IPS DF 6.9 (cell line): ENCODE results near the gene DPF1.
A peak's percentile ranks its signal among the peaks of the same experiment; 100 is the strongest.

ENCODE experiments used
- DNase-seq: peaks from one replicate; pipeline ENCODE4 v3.0.0-alpha.2; 2013; ENCODE audit warnings: low read depth, low spot score
- H3K27ac ChIP-seq: one replicate; pipeline ENCODE4 v1.5.1; 2013; ENCODE audit warnings: low read length, control low read depth
- H3K27me3 ChIP-seq: 2 replicates; pipeline ENCODE4 v1.6.1; 2013; ENCODE audit warnings: mild to moderate bottlenecking, low read length; ENCODE audit not compliant: control insufficient read depth, insufficient read depth
- H3K36me3 ChIP-seq: 2 replicates; pipeline ENCODE4 v1.6.1; 2013; ENCODE audit warnings: low read length; ENCODE audit not compliant: control insufficient read depth, insufficient read depth
- H3K4me1 ChIP-seq: 2 replicates; pipeline ENCODE4 v1.6.1; 2013; ENCODE audit warnings: low read length; ENCODE audit not compliant: control insufficient read depth, insufficient read depth
- H3K4me3 ChIP-seq: 2 replicates; pipeline ENCODE4 v1.5.1; 2013; ENCODE audit warnings: mild to moderate bottlenecking, low read length
- H3K9me3 ChIP-seq: 2 replicates; pipeline ENCODE4 v1.6.1; 2013; ENCODE audit warnings: low read length, inconsistent platforms; ENCODE audit not compliant: control insufficient read depth, insufficient read depth
- WGBS: extraction: QIAGEN DNeasy Blood & Tissue Kit; methylation state at CpG from one replicate; pipeline ENCODE4 v1.1.7; 2013; ENCODE audit warnings: mixed read lengths, missing lambda C conversion rate; ENCODE audit not compliant: insufficient read length, insufficient coverage; 5-methylcytosine and 5-hydroxymethylcytosine counted together

The DPF1 gene

GRCh38 chr19:38221421-38221820, 2.6 kb downstream of the DPF1 start:
- H3K4me1 ChIP-seq = peaks cover 4% of the 10 kb centered on the region
- no CpG with 5 or more reads among the region's 6 CpGs for WGBS
- no peak overlapping the region for H3K27ac ChIP-seq
- H3K27me3 ChIP-seq = no peaks in the 10 kb centered on the region
- no peaks in the 10 kb centered on the region for H3K9me3 ChIP-seq
- H3K36me3 ChIP-seq = no peaks in the 10 kb centered on the region
- no peak overlapping the region for H3K4me3 ChIP-seq
- no peak for DNase-seq

- H3K27me3 ChIP-seq = no peaks in the 10 kb centered on the region
- H3K4me1 ChIP-seq = peaks cover 1% of the 10 kb centered on the region; the same call in 1 of the 2 replicates
- H3K36me3 ChIP-seq = no peaks in the 10 kb centered on the region
- no peak overlapping the region for H3K27ac ChIP-seq
- WGBS = no CpG with 5 or more reads among the region's 10 CpGs
- H3K9me3 ChIP-seq = no peaks in the 10 kb centered on the region
- H3K4me3 ChIP-seq = no peak overlapping the region
- DNase-seq = no peak
These were observed 4.8 kb downstream of the DPF1 start for GRCh38 chr19:38219221-38219620.

DNA sequence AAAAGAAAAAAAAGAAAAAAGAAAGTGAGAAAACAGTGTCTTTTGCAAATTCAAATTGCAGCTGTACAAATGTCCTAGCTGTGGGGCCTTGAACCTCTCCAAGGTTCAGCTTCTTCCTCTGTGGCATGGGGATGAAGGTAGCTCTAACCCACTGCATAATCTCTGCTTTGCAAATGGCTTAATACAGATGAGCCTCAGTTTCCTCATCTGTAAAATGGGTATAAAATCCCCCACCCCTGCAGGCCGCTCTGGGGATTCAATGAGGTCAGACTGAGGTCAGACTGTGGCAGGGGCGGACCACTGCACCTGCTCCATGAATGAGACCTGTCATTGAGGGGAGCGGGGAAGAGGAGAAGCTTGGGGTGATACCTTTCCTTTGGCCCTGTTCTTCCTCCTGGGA, 5.8 kb downstream of the DPF1 start:
- DNase-seq = no peak
- Histone ChIP-seq H3K4me3 (no peak overlapping the region), H3K4me1 (peaks cover 1% of the 10 kb centered on the region; the same call in 1 of the 2 replicates), H3K27me3 (no peaks in the 10 kb centered on the region), H3K27ac (no peak overlapping the region), H3K9me3 (no peaks in the 10 kb centered on the region), H3K36me3 (no peaks in the 10 kb centered on the region)
- WGBS = no CpG with 5 or more reads among the region's 3 CpGs

DNA sequence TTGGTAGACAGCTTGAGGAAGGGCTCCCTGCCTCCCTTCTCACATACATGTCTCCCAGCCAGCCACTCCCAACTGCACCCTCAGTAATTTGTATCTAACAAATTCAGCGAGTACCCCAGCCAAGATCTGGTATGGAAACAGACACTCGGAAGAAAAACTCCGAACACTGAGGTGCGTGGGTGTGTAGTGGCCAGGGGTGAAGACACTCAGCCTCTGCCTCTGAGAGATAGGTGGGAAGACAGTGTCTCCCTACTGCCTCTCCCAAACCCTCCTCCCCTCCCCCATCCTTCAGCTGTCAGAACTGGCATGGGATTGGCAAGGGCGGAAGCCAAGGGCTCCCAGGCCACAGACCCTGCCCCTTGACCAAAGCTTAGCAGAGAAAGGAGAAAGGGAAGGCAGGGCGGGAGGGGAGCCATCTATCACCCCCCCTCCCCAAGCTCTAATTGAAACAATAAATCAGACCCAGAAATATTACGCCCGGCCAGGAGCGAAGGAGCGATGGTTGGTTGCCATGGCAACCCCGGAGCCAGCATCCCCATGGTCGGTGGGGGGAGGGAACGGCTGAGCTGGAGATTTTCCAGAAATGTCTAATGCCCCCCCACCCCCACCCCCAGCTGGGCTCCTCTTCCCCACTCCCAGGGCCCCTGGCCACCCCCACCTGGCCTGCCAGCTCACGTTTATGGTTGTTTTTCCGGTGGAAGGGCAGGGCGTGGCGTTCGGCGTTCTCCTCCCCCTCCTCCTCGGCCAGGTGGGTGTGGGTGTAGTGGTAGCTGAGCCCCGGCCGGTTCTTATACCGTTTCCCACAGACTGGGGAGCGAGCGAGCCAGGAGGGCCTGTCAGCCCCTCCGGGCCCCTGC, 7.0 kb downstream of the DPF1 start:
- H3K4me3 ChIP-seq = no peak overlapping the region
- no peak overlapping the region for H3K27ac ChIP-seq
- H3K36me3 ChIP-seq = no peaks in the 10 kb centered on the region
- no peak for DNase-seq
- no peaks in the 10 kb centered on the region for H3K27me3 ChIP-seq
- no CpG with 5 or more reads among the region's 26 CpGs for WGBS
- no peaks in the 10 kb centered on the region for H3K9me3 ChIP-seq
- peaks cover 1% of the 10 kb centered on the region; the same call in 1 of the 2 replicates for H3K4me1 ChIP-seq

DNA sequence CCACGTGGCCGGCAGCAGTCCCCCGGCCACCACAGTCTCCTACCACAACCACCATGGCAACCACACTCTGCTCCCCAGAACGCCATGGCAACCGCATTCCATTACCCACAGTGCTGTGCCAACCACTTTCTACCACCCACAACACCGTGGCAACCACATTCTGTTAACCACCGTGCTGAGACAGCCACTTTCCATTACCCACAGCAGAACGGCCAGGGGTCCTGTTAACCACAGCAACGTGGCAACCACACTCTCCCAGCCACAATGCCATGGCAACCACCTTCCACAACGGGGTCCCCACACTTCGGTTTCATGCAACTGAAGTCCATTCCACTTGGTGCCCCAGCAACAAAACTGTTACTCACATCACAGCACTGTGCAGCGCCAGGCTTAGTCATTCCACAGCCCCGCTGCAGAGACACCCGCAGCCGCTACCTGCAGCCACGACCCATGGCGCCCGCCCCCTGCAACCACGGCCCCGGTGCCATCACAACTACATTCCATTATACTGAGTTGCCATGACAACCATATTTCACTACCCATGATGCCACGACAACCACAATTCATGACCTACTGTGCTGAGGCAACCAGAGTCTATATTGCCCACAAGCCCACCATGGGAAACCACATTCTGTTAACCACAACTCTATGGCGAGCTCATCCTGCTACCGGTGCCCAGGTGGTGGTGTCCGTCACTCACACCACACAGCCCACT, 10.0 kb downstream of the DPF1 start:
- WGBS = no CpG with 5 or more reads among the region's 24 CpGs
- Histone ChIP-seq H3K36me3 (no peaks in the 10 kb centered on the region), H3K9me3 (no peaks in the 10 kb centered on the region), H3K4me1 (peaks cover 3% of the 10 kb centered on the region; the same call in 1 of the 2 replicates), H3K4me3 (no peak overlapping the region), H3K27ac (no peak overlapping the region), H3K27me3 (no peaks in the 10 kb centered on the region)
- no peak for DNase-seq

- no peaks in the 10 kb centered on the region for H3K36me3 ChIP-seq
- H3K4me3 ChIP-seq = no peak overlapping the region
- no CpG with 5 or more reads among the region's 23 CpGs for whole genome bisulfite sequencing
- H3K27me3 ChIP-seq = no peaks in the 10 kb centered on the region
- DNase-seq = no peak
- H3K27ac ChIP-seq = no peak overlapping the region
- no peaks in the 10 kb centered on the region for H3K9me3 ChIP-seq
- H3K4me1 ChIP-seq = peaks cover 3% of the 10 kb centered on the region; the same call in 1 of the 2 replicates
These were observed 10.6 kb downstream of the DPF1 start for GRCh38 chr19:38213469-38213868.

- WGBS = no CpG with 5 or more reads among the region's 15 CpGs
- Histone ChIP-seq H3K27ac (no peak overlapping the region), H3K36me3 (no peaks in the 10 kb centered on the region), H3K9me3 (no peaks in the 10 kb centered on the region), H3K27me3 (no peaks in the 10 kb centered on the region), H3K4me3 (no peak overlapping the region; the same call in 1 of the 2 replicates), H3K4me1 (peaks cover 6% of the 10 kb centered on the region; the same call in 1 of the 2 replicates)
- no peak for DNase-seq
These were observed 12.3 kb downstream of the DPF1 start for GRCh38 chr19:38211766-38212165.

GRCh38 chr19:38211151-38211591, 12.9 kb downstream of the DPF1 start:
- Histone ChIP-seq H3K4me3 (peak overlapping the region; percentile 56; the same call in 1 of the 2 replicates), H3K9me3 (no peaks in the 10 kb centered on the region), H3K36me3 (peaks cover 2% of the 10 kb centered on the region; the same call in 1 of the 2 replicates), H3K4me1 (peaks cover 6% of the 10 kb centered on the region; the same call in 1 of the 2 replicates), H3K27ac (no peak overlapping the region), H3K27me3 (no peaks in the 10 kb centered on the region)
- WGBS = no CpG with 5 or more reads among the region's 27 CpGs
- DNase-seq = no peak

DNA sequence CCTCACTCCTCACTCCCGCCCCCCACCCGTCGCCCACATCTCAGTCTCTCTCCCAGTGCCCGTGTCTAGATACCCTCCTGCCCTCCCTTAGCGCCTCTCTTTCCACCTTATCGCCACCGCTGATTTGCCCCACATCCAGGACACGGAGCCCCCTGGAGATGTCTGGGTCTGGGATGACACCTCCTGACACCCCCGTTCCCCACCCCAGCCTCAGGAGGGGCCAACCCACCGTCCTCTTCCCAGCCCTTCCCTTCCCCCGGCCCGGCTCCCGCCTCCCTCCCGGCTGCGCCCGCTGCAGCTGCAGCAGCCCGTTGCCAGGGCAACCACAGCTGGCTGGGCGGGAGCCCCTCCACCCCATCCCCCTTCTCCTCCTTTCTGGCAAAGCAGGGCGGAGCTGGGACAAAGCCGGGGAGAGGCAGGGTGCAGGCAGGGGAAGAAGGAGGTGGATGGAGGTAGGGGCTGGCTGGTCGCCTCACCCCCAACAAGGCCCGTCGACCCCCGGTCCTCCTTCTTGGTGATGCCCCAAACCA, 13.5 kb downstream of the DPF1 start:
- no CpG with 5 or more reads among the region's 24 CpGs for WGBS
- no peaks in the 10 kb centered on the region for H3K27me3 ChIP-seq
- H3K4me3 ChIP-seq = peak overlapping the region; percentile 56; the same call in 1 of the 2 replicates
- no peak overlapping the region for H3K27ac ChIP-seq
- H3K9me3 ChIP-seq = no peaks in the 10 kb centered on the region
- H3K36me3 ChIP-seq = peaks cover 6% of the 10 kb centered on the region; the same call in 1 of the 2 replicates
- no peak for DNase-seq
- H3K4me1 ChIP-seq = peaks cover 6% of the 10 kb centered on the region; the same call in 1 of the 2 replicates
